Measurements from ENCODE around the gene CALML4. TPM values are rescaled to one million over a fixed set of nuclear protein-coding genes. Genes with fewer than 3 reads are reported as not detected.

Gene CALML4
- total RNA-seq, 1 donor from 2014 or later: 0.91 TPM

- Mint-ChIP-seq H3K27me3 (ENCODE audit: low read depth, unreplicated experiment) (no peaks in the 10 kb centered on the region), H3K27ac (ENCODE audit: unreplicated experiment) (no peak overlapping the region), H3K4me1 (ENCODE audit: low read depth, unreplicated experiment) (peaks cover 4% of the 10 kb centered on the region), H3K36me3 (ENCODE audit: low read depth, unreplicated experiment) (peaks cover 14% of the 10 kb centered on the region), H3K4me3 (ENCODE audit: unreplicated experiment) (no peak overlapping the region), H3K9me3 (ENCODE audit: unreplicated experiment) (no peaks in the 10 kb centered on the region)
- Histone ChIP-seq H3K9ac (ENCODE audit: low read length) (no peak overlapping the region), H3K9me3 (ENCODE audit: insufficient read depth, low read depth, low read length) (no peaks in the 10 kb centered on the region), H3K79me2 (ENCODE audit: insufficient read depth, low read length) (no peaks in the 10 kb centered on the region), H3K4me2 (ENCODE audit: low read length) (no peak overlapping the region), H4K20me1 (ENCODE audit: insufficient read depth, low read length) (no peaks in the 10 kb centered on the region), H2AFZ (ENCODE audit: low read depth, low read length) (no peak overlapping the region), H3K36me3 (ENCODE audit: insufficient read depth, low read length) (peaks cover 18% of the 10 kb centered on the region), H3K27me3 (ENCODE audit: insufficient read depth, low read length) (no peaks in the 10 kb centered on the region), H3K4me1 (ENCODE audit: insufficient read depth, low read length) (peaks cover 14% of the 10 kb centered on the region), H3K4me3 (ENCODE audit: insufficient read depth, low read depth, low read length) (no peak overlapping the region), H3K27ac (ENCODE audit: low read depth, low read length) (no peak overlapping the region)
- no peak for DNase-seq (ENCODE audit: low read depth)
- TF ChIP-seq CTCF (IDR thresholded peaks at IDR 0.05; ENCODE audit: insufficient read depth, low read depth, low read length): no peak
- TF ChIP-seq EZH2 (IDR thresholded peaks at IDR 0.05; ENCODE audit: insufficient read depth, low read length): no peak
- FAIRE-seq: no peak
Observed at GRCh38 chr15:68184616-68185480, 20.3 kb downstream of the CALML4 start.

- Mint-ChIP-seq H3K9me3 (ENCODE audit: unreplicated experiment) (no peaks in the 10 kb centered on the region), H3K4me3 (ENCODE audit: unreplicated experiment) (no peak overlapping the region), H3K4me1 (ENCODE audit: low read depth, unreplicated experiment) (peaks cover 4% of the 10 kb centered on the region), H3K27me3 (ENCODE audit: low read depth, unreplicated experiment) (no peaks in the 10 kb centered on the region), H3K36me3 (ENCODE audit: low read depth, unreplicated experiment) (peaks cover 10% of the 10 kb centered on the region), H3K27ac (ENCODE audit: unreplicated experiment) (peak overlapping the region; percentile 81)
- TF ChIP-seq EZH2 (IDR thresholded peaks at IDR 0.05; ENCODE audit: insufficient read depth, low read length) (no peak), CTCF (IDR thresholded peaks at IDR 0.05; ENCODE audit: insufficient read depth, low read depth, low read length) (no peak)
- Histone ChIP-seq H3K27ac (ENCODE audit: low read depth, low read length) (no peak overlapping the region), H3K79me2 (ENCODE audit: insufficient read depth, low read length) (no peaks in the 10 kb centered on the region), H3K9me3 (ENCODE audit: insufficient read depth, low read depth, low read length) (no peaks in the 10 kb centered on the region), H3K4me2 (ENCODE audit: low read length) (no peak overlapping the region), H4K20me1 (ENCODE audit: insufficient read depth, low read length) (no peaks in the 10 kb centered on the region), H2AFZ (ENCODE audit: low read depth, low read length) (no peak overlapping the region), H3K36me3 (ENCODE audit: insufficient read depth, low read length) (peaks cover 17% of the 10 kb centered on the region), H3K4me3 (ENCODE audit: insufficient read depth, low read depth, low read length) (no peak overlapping the region), H3K27me3 (ENCODE audit: insufficient read depth, low read length) (no peaks in the 10 kb centered on the region), H3K4me1 (ENCODE audit: insufficient read depth, low read length) (peaks cover 14% of the 10 kb centered on the region), H3K9ac (ENCODE audit: low read length) (no peak overlapping the region)
- FAIRE-seq: no peak
- no peak for DNase-seq (ENCODE audit: low read depth)
Observed at GRCh38 chr15:68183616-68184315, 21.4 kb downstream of the CALML4 start.
